Nasal cavity respiratory epithelium epithelial cell of viscerocranial mucosa (primary cell): ENCODE measurements around the gene ANKRD36C. TPM values are rescaled to one million over a fixed set of nuclear protein-coding genes. Genes with fewer than 3 reads are reported as not detected.

ENCODE experiments used
- total RNA-seq: library from RNA; depleted of rRNA; stranded (reverse); fragments of >200 nt; gene quantifications from 2 replicates; pipeline ENCODE4 v1.2.3, GENCODE V29; 2014

The ANKRD36C gene
- 5.1 and 16.2 TPM in 2 replicates for total RNA-seq

GRCh38 chr2:95991351-95992094 lies at the start of gene ANKRD36C:
Gene ANKRD36C, minus strand, starts transcription at chr2:95991824. Its CDS starts 116 bp downstream, at chr2:95991708.

GRCh38 chr2:96034792-96035191 lies 43.2 kb upstream of the ANKRD36C start, which contains the start of gene GPAT2:
Gene GPAT2, minus strand, starts transcription at chr2:96034916. Its CDS starts 2,557 bp downstream, at chr2:96032359.

Other genes starting within 250 kb of the ANKRD36C start
- gene GPAT2, start 43.1 kb upstream of the ANKRD36C start, total RNA-seq: under 0.01 and 0.07 TPM in 2 replicates
- gene ADRA2B, start 124.7 kb upstream of the ANKRD36C start, total RNA-seq: under 0.01 and 0.07 TPM in 2 replicates
- 0.07 TPM in 1 of 2 replicates, not detected in the other for gene ASTL, start 146.7 kb upstream of the ANKRD36C start, total RNA-seq
- 6.2 and 13.0 TPM in 2 replicates for gene DUSP2, start 153.6 kb upstream of the ANKRD36C start, total RNA-seq
- 125 and 139 TPM in 2 replicates for gene STARD7, start 217.0 kb upstream of the ANKRD36C start, total RNA-seq